ENCODE data around the gene ADCY7.

GRCh38 chr16:50268352-50268751, 2.0 kb downstream of the ADCY7 start:
- TF ChIP-seq CTCF (conservative IDR thresholded peaks at IDR 0.05 in 1 of 2, IDR thresholded peaks at IDR 0.05 in 1 of 2; ENCODE audit: low read depth in 1 of 2, low read length in 2 of 2), result no peak
- TF ChIP-seq EZH2 (IDR thresholded peaks at IDR 0.05; ENCODE audit: low read length, missing control alignments), result no peak
